Stimulated activated naive CD8-positive, alpha-beta T cell treated with anti-CD3 and anti-CD28 coated beads, Interleukin-15, amount 100 ng/mL, for 72 hours (primary cell): ENCODE data around the gene TM9SF1.

ENCODE experiments used
- ATAC-seq: fragments of 150-1000 bp; cut with Tn5 transposase; 2 replicates; pipeline ENCODE4 v1.10.0; 2021; ENCODE audit warnings: mild to moderate bottlenecking, moderate library complexity
- DNase-seq, 2 donors: peaks; one replicate each; pipeline ENCODE4 v3.0.0; 2021 to 2022
- H3K27ac Mint-ChIP-seq, 2 donors: one replicate each; pipeline ENCODE4 v1.8.0; 2022; ENCODE audit warnings: mild to moderate bottlenecking in 2 of 2, mixed read lengths in 2 of 2, moderate library complexity in 2 of 2
- H3K27me3 Mint-ChIP-seq: one replicate; pipeline ENCODE4 v1.8.0; 2022; ENCODE audit warnings: mixed read lengths
- H3K4me1 Mint-ChIP-seq: one replicate; pipeline ENCODE4 v1.8.0; 2022; ENCODE audit warnings: mild to moderate bottlenecking, mixed read lengths
- H3K4me3 Mint-ChIP-seq, 2 donors: one replicate each; pipeline ENCODE4 v1.8.0; 2022; ENCODE audit warnings: mild to moderate bottlenecking in 2 of 2, mixed read lengths in 2 of 2, moderate library complexity in 1 of 2
- H3K9me3 Mint-ChIP-seq, 2 donors: one replicate each; pipeline ENCODE4 v1.8.0; 2022; ENCODE audit warnings: mixed read lengths in 2 of 2

TM9SF1 gene

DNA sequence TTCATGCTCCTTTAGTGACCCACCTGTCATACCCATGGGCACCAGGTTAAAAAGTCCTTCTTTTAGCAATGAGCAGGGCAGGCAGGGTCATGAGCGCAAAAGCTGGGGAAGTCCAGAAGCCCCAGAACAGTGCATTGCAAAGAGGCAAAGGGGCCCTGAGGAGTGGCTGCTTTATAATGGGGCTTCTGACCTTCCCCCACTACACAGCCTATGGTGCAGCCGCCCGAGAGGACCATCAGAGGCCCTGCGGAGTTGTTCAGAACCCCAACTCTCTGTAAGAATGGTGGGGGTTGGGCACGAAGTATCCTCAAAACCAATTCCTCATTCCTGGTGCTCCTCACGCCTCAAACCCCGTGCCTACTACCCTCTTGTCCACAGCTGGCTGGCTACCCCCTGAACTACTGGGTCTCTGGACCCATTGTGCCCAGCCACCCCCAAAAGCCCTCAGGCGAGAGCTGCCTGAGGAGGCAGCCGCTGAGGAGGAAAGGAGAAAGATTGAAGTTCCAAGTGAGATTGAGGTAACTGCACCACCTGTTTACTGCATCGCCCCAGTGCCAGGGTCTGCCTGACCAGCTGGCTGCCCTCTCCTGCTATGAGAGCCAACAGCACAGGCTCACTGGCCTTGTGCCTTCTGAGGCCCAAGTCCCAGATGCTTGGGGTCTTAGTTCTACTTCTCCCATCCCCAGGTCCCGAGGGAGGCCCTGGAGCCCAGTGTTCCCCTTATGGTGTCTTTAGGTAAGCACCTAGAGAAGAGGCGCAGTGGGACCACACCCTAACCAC lies 16.7 kb downstream of the TM9SF1 start:
- DNase-seq (no peak), ATAC-seq (no peak)
- H3K4me1 Mint-ChIP-seq: peaks cover 26% of the 10 kb centered on the region
- no peaks in the 10 kb centered on the region for H3K9me3 Mint-ChIP-seq
- H3K4me3 Mint-ChIP-seq: no peak overlapping the region
- H3K27ac Mint-ChIP-seq: peak overlapping the region in 1 of 2 donors; percentile 93
- no peaks in the 10 kb centered on the region for H3K27me3 Mint-ChIP-seq

DNA sequence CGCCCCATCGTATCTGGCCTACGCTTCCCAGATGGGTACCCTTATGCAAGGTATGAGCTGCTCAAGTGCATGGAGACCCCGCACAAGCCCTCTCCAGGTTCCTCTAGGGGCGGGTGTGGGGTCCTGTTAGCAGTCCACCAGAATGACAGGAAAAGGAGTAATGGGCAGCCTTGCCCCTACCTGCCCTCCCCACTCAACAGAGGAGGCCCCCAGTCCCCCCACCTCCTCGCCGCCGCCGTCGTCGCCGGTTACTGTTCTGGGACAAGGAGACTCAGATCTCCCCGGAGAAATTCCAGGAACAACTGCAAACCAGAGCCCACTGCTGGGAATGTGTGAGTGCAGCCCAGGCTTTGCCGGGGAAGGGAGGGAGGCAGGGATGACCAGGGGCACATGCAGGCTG lies 17.4 kb downstream of the TM9SF1 start:
- no peaks in the 10 kb centered on the region for H3K27me3 Mint-ChIP-seq
- ATAC-seq: no peak

DNA sequence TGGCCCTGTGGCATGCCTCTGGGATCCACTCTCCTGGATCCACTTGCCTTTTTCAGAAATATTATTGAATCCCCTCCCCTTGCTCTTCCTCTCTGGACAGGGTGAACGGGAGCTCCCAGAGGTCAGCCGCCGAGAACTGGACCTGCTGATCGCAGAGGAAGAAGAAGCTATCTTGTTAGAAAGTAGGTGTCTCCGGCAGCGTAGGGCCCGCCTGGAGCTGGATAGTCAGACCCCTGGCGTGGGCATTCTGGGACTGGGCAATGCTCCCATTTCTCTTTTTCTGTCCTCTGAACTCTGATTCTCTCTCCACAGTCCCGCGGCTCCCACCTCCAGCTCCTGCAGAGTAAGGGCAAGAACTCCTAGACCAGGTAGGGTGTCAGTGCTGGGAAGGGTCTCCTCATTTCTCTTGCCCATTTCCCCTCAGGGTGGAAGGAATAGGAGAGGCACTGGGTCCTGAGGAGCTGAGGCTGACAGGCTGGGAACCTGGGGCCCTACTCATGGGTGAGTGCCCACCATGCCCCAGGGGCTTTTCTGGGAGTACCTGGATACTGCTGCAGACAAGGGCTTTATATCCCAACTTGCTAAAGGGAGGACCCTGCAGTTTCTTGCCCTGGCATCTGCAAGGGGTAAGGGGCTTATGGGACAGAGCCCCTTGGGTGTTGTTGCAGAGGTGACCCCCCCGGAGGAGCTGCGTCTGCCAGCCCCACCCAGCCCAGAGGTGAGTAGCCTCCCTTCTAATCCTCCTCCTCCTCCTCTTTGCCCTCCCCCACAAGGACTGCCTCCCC lies 18.0 kb downstream of the TM9SF1 start:
- DNase-seq (no peak), ATAC-seq (no peak)
- Mint-ChIP-seq H3K27ac (peak overlapping the region; percentile 66 to 77), H3K27me3 (no peaks in the 10 kb centered on the region), H3K9me3 (no peaks in the 10 kb centered on the region), H3K4me1 (peaks cover 22% of the 10 kb centered on the region), H3K4me3 (no peak overlapping the region)

More for the DNA sequence above, 17.4 kb downstream of the TM9SF1 start:
- Mint-ChIP-seq H3K4me3 (no peak overlapping the region), H3K9me3 (no peaks in the 10 kb centered on the region), H3K27ac (peak overlapping the region in 1 of 2 donors; percentile 66), H3K4me1 (peaks cover 25% of the 10 kb centered on the region)
- no peak for DNase-seq

DNA sequence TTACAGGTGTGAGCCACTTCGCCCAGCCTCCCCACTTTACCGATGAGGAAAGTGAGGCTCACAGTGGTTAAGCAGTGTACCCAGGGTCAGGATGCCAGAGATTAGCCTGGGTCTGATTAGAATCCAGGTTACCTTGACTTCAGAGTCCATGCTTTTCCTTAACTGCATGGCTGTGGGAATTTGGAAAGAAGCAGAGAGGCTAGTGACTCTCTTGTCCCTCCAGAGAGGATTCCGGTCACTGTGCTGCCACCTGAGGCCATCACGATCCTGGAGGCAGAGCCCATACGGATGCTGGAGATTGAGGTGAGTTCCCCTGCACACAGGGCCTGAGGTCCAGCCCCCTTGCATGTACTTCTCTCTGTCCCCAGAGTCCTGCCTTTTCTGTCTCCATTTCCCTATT lies 18.6 kb downstream of the TM9SF1 start:
- DNase-seq (no peak), ATAC-seq (no peak)
- no peak overlapping the region for H3K27ac Mint-ChIP-seq
- peaks cover 22% of the 10 kb centered on the region for H3K4me1 Mint-ChIP-seq
- H3K27me3 Mint-ChIP-seq: no peaks in the 10 kb centered on the region
- H3K9me3 Mint-ChIP-seq: no peaks in the 10 kb centered on the region
- no peak overlapping the region for H3K4me3 Mint-ChIP-seq

DNA sequence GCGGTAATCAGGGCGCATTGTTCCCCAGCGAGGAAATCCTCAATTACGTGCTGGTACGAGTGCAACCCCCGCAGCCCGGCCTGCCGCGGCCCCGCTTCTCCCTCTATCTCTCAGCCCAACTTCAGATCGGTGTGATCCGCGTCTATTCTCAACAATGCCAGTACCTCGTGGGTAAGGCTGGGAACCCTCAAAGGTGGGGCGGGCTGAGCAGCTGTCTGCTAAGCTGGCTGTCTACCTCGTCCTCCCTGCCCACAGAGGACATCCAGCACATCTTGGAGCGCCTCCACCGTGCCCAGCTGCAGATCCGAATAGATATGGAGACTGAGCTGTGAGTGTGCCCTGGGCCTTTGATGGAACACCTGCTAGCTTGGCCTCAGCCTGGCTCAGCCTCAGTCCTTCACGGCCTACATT lies 22.4 kb downstream of the TM9SF1 start:
- Mint-ChIP-seq H3K27me3 (no peaks in the 10 kb centered on the region), H3K4me1 (peaks cover 32% of the 10 kb centered on the region), H3K4me3 (peak overlapping the region; percentile 34 to 95), H3K9me3 (no peaks in the 10 kb centered on the region), H3K27ac (peak overlapping the region in 1 of 2 donors; percentile 65)
- ATAC-seq (no peak), DNase-seq (no peak)

GRCh38 chr14:24172261-24172860 lies 22.9 kb downstream of the TM9SF1 start:
- no peaks in the 10 kb centered on the region for H3K9me3 Mint-ChIP-seq
- ATAC-seq (no peak), DNase-seq (no peak)
- H3K4me1 Mint-ChIP-seq: peaks cover 37% of the 10 kb centered on the region
- peak overlapping the region; percentile 88 to 95 for H3K4me3 Mint-ChIP-seq
- H3K27ac Mint-ChIP-seq: peak overlapping the region; percentile 74 to 88
- H3K27me3 Mint-ChIP-seq: no peaks in the 10 kb centered on the region

GRCh38 chr14:24171422-24172260 lies 23.6 kb downstream of the TM9SF1 start, which contains the start of gene REC8:
Gene REC8 (plus strand): TSS chr14:24172080. CDS start chr14:24172553, 473 bp downstream.
- DNase-seq (peak; percentile 83 to 88), ATAC-seq (peak; percentile 89)
- peak within 1 kb of the TSS; percentile 74 to 92 for H3K27ac Mint-ChIP-seq
- H3K4me3 Mint-ChIP-seq: peak within 1 kb of the TSS; percentile 88 to 95
- H3K9me3 Mint-ChIP-seq: no peaks in the 10 kb centered on the region
- no peaks in the 10 kb centered on the region for H3K27me3 Mint-ChIP-seq
- H3K4me1 Mint-ChIP-seq: peaks cover 44% of the 10 kb centered on the region

GRCh38 chr14:24167469-24168114 lies 27.6 kb downstream of the TM9SF1 start:
- peaks cover 77% of the 10 kb centered on the region for H3K4me1 Mint-ChIP-seq
- no peaks in the 10 kb centered on the region for H3K9me3 Mint-ChIP-seq
- DNase-seq (no peak), ATAC-seq (no peak)
- H3K27me3 Mint-ChIP-seq: no peaks in the 10 kb centered on the region
- H3K4me3 Mint-ChIP-seq: no peak overlapping the region
- H3K27ac Mint-ChIP-seq: peak overlapping the region; percentile 94 to 97

GRCh38 chr14:24165785-24166184 lies 29.5 kb downstream of the TM9SF1 start:
- H3K9me3 Mint-ChIP-seq: no peaks in the 10 kb centered on the region
- DNase-seq (no peak), ATAC-seq (no peak)
- no peaks in the 10 kb centered on the region for H3K27me3 Mint-ChIP-seq
- peak overlapping the region in 1 of 2 donors; percentile 19 for H3K4me3 Mint-ChIP-seq
- H3K27ac Mint-ChIP-seq: peak overlapping the region; percentile 92 to 94
- H3K4me1 Mint-ChIP-seq: peaks cover 80% of the 10 kb centered on the region

- no peaks in the 10 kb centered on the region for H3K27me3 Mint-ChIP-seq
These were observed 30.7 kb downstream of the TM9SF1 start for GRCh38 chr14:24164518-24164991.

DNA sequence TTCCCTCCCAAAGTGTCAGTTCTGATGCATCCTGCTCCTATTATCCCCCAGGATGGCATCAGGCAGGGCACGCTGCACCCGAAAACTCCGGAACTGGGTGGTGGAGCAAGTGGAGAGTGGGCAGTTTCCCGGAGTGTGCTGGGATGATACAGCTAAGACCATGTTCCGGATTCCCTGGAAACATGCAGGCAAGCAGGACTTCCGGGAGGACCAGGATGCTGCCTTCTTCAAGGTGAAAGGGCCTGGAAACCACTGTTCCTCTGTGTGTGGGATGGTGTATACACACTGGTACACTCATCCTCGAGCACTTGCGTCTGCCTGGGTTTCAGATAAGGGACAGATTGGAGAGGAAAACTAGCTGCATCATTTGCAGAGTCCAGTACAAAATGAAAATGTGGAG lies 33.1 kb downstream of the TM9SF1 start:
- Mint-ChIP-seq H3K4me1 (peaks cover 76% of the 10 kb centered on the region), H3K27ac (peak overlapping the region; percentile 100), H3K9me3 (no peaks in the 10 kb centered on the region), H3K27me3 (no peaks in the 10 kb centered on the region), H3K4me3 (peak overlapping the region; percentile 96 to 98)
- DNase-seq: no peak
- ATAC-seq: no peak

More at GRCh38 chr14:24164518-24164991, 30.7 kb downstream of the TM9SF1 start:
- DNase-seq: no peak
- peak overlapping the region in 1 of 2 donors; percentile 100 for H3K27ac Mint-ChIP-seq
- H3K4me1 Mint-ChIP-seq: peaks cover 89% of the 10 kb centered on the region
- no peak for ATAC-seq
- H3K9me3 Mint-ChIP-seq: no peaks in the 10 kb centered on the region
- H3K4me3 Mint-ChIP-seq: no peak overlapping the region

GRCh38 chr14:24160850-24161804 lies 34.1 kb downstream of the TM9SF1 start, which contains the start of gene IRF9:
Gene IRF9 (plus strand): TSS chr14:24161265. CDS start chr14:24162145, 880 bp downstream.
- ATAC-seq (peak; percentile 91), DNase-seq (peak; percentile 98 to 99)
- Mint-ChIP-seq H3K4me3 (peak within 1 kb of the TSS; percentile 96 to 98), H3K27me3 (no peaks in the 10 kb centered on the region), H3K4me1 (peaks cover 67% of the 10 kb centered on the region), H3K27ac (peak within 1 kb of the TSS; percentile 100), H3K9me3 (no peaks in the 10 kb centered on the region)

- no peaks in the 10 kb centered on the region for H3K9me3 Mint-ChIP-seq
- H3K4me1 Mint-ChIP-seq: peaks cover 60% of the 10 kb centered on the region
- peak overlapping the region in 1 of 2 donors; percentile 19 for H3K4me3 Mint-ChIP-seq
- DNase-seq (no peak), ATAC-seq (no peak)
- H3K27ac Mint-ChIP-seq: peak overlapping the region; percentile 100
- no peaks in the 10 kb centered on the region for H3K27me3 Mint-ChIP-seq
These were observed 34.8 kb downstream of the TM9SF1 start for GRCh38 chr14:24160499-24160849.
